Vagina (tissue), 2 donors: ENCODE data around the gene DOCK2. TPM values are rescaled to one million over a fixed set of nuclear protein-coding genes. Genes with fewer than 3 reads are reported as not detected.

Experiments
- DNase-seq, 2 donors: peaks; one replicate each; pipeline ENCODE4 v3.0.0-alpha.2; 2017; ENCODE audit errors: extremely low spot score in 2 of 2
- H3K27ac ChIP-seq: fragments of 200-600 bp; sonication (generic); one replicate; pipeline ENCODE4 v1.5.1; 2019
- H3K27me3 ChIP-seq: fragments of 200-600 bp; sonication (generic); one replicate; pipeline ENCODE4 v1.5.1; 2019
- H3K36me3 ChIP-seq, 2 donors: fragments of 200-600 bp; sonication (generic); one replicate each; pipeline ENCODE4 v1.5.1; 2017 to 2019
- H3K4me1 ChIP-seq: fragments of 200-600 bp; sonication (generic); one replicate; pipeline ENCODE4 v1.5.1; 2019
- H3K4me3 ChIP-seq, 2 donors: fragments of 200-600 bp; sonication (generic); 1 replicate in 1 of 2; 2 replicates in 1 of 2; pipeline ENCODE4 v1.5.1; 2016 to 2019
- H3K9me3 ChIP-seq: fragments of 200-600 bp; sonication (generic); one replicate; pipeline ENCODE4 v1.5.1; 2019
- CTCF ChIP-seq, 3 experiments: fragments of 450-650 bp in 2 of 3; fragments of 200-600 bp in 1 of 3; sonication (generic) in 1 of 3; IDR thresholded peaks; one replicate each; pipeline ENCODE4 v1.5.1; 2017 to 2019; ENCODE audit warnings: antibody characterized with exemption in 3 of 3, mild to moderate bottlenecking in 2 of 3, moderate library complexity in 2 of 3
- POLR2A ChIP-seq, 2 donors: fragments of 450-650 bp; IDR thresholded peaks; one replicate each; pipeline ENCODE4 v1.6.1; 2017; ENCODE audit warnings: antibody characterized with exemption in 2 of 2, mild to moderate bottlenecking in 2 of 2, moderate library complexity in 2 of 2
- POLR2AphosphoS5 ChIP-seq, 2 donors: sonication (generic); formaldehyde crosslinking; IDR thresholded peaks; one replicate each; pipeline ENCODE4 v1.9.0; 2017; ENCODE audit warnings: antibody characterized with exemption in 2 of 2, mild to moderate bottlenecking in 2 of 2, low read depth in 1 of 2; ENCODE audit not compliant: insufficient read depth in 1 of 2
- intact Hi-C: fragments of 100-400 bp; cut with DNase I; formaldehyde crosslinking; loops from one replicate; pipeline ENCODE4 v1.15.1; 2023
- total RNA-seq: library from RNA; depleted of rRNA; stranded (reverse); fragments of >200 nt; gene quantifications from one replicate; pipeline ENCODE4 v1.2.3, GENCODE V29; 2016

DOCK2 gene
- total RNA-seq, 1 donor from 2014 or later = 18.2 TPM

- no peaks in the 10 kb centered on the region for H3K4me1 ChIP-seq
- H3K9me3 ChIP-seq = no peaks in the 10 kb centered on the region
- no peaks in the 10 kb centered on the region for H3K36me3 ChIP-seq
- intact Hi-C loops = no loop called here
- no peak overlapping the region for H3K27ac ChIP-seq
- TF ChIP-seq CTCF (IDR thresholded peaks at IDR 0.05) (no peak), POLR2AphosphoS5 (IDR thresholded peaks at IDR 0.05; ENCODE audit: insufficient read depth in 1 of 2, low read depth in 1 of 2) (no peak), POLR2A (IDR thresholded peaks at IDR 0.05) (no peak)
- H3K4me3 ChIP-seq = no peak overlapping the region
- DNase-seq = no peak
- H3K27me3 ChIP-seq = no peaks in the 10 kb centered on the region
Observed at GRCh38 chr5:170006021-170006420, 368.9 kb downstream of the DOCK2 start.

GRCh38 chr5:170008376-170008775, 371.3 kb downstream of the DOCK2 start:
- no peak overlapping the region for H3K4me3 ChIP-seq
- TF ChIP-seq POLR2AphosphoS5 (IDR thresholded peaks at IDR 0.05; ENCODE audit: insufficient read depth in 1 of 2, low read depth in 1 of 2) = no peak
- TF ChIP-seq CTCF (IDR thresholded peaks at IDR 0.05) = no peak
- no peak for TF ChIP-seq POLR2A (IDR thresholded peaks at IDR 0.05)
- H3K4me1 ChIP-seq = no peaks in the 10 kb centered on the region
- intact Hi-C loops = no loop called here
- H3K27ac ChIP-seq = no peak overlapping the region
- no peaks in the 10 kb centered on the region for H3K36me3 ChIP-seq
- H3K27me3 ChIP-seq = no peaks in the 10 kb centered on the region
- DNase-seq = no peak
- H3K9me3 ChIP-seq = no peaks in the 10 kb centered on the region

GRCh38 chr5:170010595-170010994, 373.5 kb downstream of the DOCK2 start:
- no peak for DNase-seq
- intact Hi-C loops = no loop called here
- TF ChIP-seq POLR2A (IDR thresholded peaks at IDR 0.05) (no peak), CTCF (IDR thresholded peaks at IDR 0.05) (no peak), POLR2AphosphoS5 (IDR thresholded peaks at IDR 0.05; ENCODE audit: insufficient read depth in 1 of 2, low read depth in 1 of 2) (no peak)
- Histone ChIP-seq H3K36me3 (no peaks in the 10 kb centered on the region), H3K4me3 (no peak overlapping the region), H3K27ac (no peak overlapping the region), H3K4me1 (no peaks in the 10 kb centered on the region), H3K9me3 (no peaks in the 10 kb centered on the region), H3K27me3 (no peaks in the 10 kb centered on the region)

GRCh38 chr5:170011751-170012150, 374.7 kb downstream of the DOCK2 start:
- DNase-seq = no peak
- no peak overlapping the region for H3K27ac ChIP-seq
- TF ChIP-seq POLR2A (IDR thresholded peaks at IDR 0.05) (no peak), CTCF (IDR thresholded peaks at IDR 0.05) (no peak), POLR2AphosphoS5 (IDR thresholded peaks at IDR 0.05; ENCODE audit: insufficient read depth in 1 of 2, low read depth in 1 of 2) (no peak)
- H3K4me3 ChIP-seq = no peak overlapping the region
- H3K4me1 ChIP-seq = no peaks in the 10 kb centered on the region
- no peaks in the 10 kb centered on the region for H3K36me3 ChIP-seq
- intact Hi-C loops = no loop called here
- H3K9me3 ChIP-seq = no peaks in the 10 kb centered on the region
- H3K27me3 ChIP-seq = no peaks in the 10 kb centered on the region

- H3K27ac ChIP-seq = no peak overlapping the region
- no peaks in the 10 kb centered on the region for H3K9me3 ChIP-seq
- no peaks in the 10 kb centered on the region for H3K27me3 ChIP-seq
- H3K4me1 ChIP-seq = no peaks in the 10 kb centered on the region
- H3K4me3 ChIP-seq = no peak overlapping the region
- intact Hi-C loops = no loop called here
- H3K36me3 ChIP-seq = no peaks in the 10 kb centered on the region
- DNase-seq = no peak
- TF ChIP-seq POLR2AphosphoS5 (IDR thresholded peaks at IDR 0.05; ENCODE audit: insufficient read depth in 1 of 2, low read depth in 1 of 2) = no peak
- no peak for TF ChIP-seq CTCF (IDR thresholded peaks at IDR 0.05)
- no peak for TF ChIP-seq POLR2A (IDR thresholded peaks at IDR 0.05)
Observed at GRCh38 chr5:170012622-170013021, 375.5 kb downstream of the DOCK2 start.
